Activated CD8-positive, alpha-beta memory T cell treated with anti-CD3 and anti-CD28 coated beads for 36 hours (primary cell): ENCODE data around the gene ACBD5. TPM values are rescaled to one million over a fixed set of nuclear protein-coding genes. Genes with fewer than 3 reads are reported as not detected.

Source experiments
- CTCF ChIA-PET: fragments of 350-600 bp; sonication (Branson Sonifier 250); formaldehyde crosslinking; loops from one replicate; lab custom pipeline; 2021; ENCODE audit warnings: antibody characterized with exemption; lab: Charles Lee
- POLR2A ChIA-PET: fragments of 350-600 bp; sonication (Branson Sonifier 250); formaldehyde crosslinking; loops from one replicate; lab custom pipeline; 2021; ENCODE audit warnings: antibody characterized with exemption; lab: Charles Lee
- total RNA-seq, 2 experiments: library from RNA; stranded (reverse); gene quantifications; one replicate each; pipeline ENCODE4 v1.2.3, GENCODE V29; 2021

ACBD5 gene
- total RNA-seq, 2 experiments from 2014 or later = 19.5 to 23.0 TPM

DNA sequence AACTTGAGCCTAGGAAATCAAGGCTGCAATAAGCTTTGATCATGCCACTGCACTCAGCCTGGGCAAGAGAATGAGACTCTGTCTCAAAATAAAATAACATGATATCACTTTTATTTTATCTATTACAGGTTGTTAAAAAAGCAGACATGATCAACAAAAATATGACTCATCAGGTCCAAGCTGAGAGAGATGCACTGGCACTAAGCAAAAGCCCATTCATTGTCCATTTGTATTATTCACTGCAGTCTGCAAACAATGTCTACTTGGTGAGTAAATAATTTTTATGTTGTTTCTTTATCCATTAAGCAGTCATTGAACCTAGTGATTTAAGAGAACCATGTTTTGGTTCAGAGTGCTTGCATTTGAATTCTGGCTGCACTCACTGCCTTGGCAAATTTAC, 82.2 kb downstream of the ACBD5 start:
- CTCF ChIA-PET = no interaction called here

DNA sequence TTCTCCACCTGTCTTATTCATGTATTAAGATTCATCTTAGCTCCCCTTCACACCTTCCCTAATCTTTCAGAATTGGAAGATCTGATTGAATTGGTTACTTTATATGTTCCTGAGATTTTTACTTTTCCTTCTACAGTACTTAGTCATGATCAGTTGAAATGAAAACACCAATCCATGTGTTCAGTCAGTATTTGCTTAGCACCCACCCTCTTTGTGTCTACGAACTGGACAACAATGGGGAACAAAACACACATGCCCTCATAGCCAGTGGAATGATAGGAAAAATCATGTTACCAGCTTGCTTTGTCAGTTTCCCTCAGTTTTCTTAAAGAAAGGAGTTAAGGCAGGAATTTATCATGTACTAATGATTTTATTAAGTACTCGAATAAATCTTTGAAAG, 83.4 kb downstream of the ACBD5 start:
- POLR2A ChIA-PET = interaction anchor here (0.6 kb wide), 2 partner anchors 40 to 70 kb away, joined by 3 read pairs; no protein-coding TSS in a partner anchor
- CTCF ChIA-PET = interaction anchor here (0.6 kb wide), 1 partner anchor 12 kb away, joined by 3 read pairs; no protein-coding TSS in a partner anchor

More for the DNA sequence above, 82.2 kb downstream of the ACBD5 start:
- POLR2A ChIA-PET = no interaction called here

DNA sequence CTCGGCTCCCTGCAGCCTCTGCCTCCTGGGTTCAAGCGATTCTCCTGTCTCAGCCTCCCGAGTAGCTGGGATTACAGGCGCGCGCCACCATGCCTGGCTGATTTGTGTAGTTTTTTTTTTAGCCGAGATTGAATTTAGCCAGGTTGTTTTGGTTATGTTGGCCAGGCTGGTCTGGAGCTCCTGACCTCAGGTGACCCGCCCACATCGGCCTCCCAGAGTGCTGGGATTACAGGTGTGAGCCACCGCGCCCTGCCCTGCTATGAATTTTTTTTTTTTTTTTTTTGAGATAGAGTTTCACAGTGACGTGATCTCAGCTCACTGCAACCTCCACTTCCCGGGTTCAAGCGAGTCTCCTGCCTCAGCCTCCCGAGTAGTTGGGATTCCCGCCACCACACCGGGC, 84.0 kb downstream of the ACBD5 start:
- ChIA-PET CTCF (interaction anchor here (0.6 to 0.7 kb wide), 2 partner anchors 11 to 430 kb away, joined by 3 to 4 read pairs; no protein-coding TSS in a partner anchor), POLR2A (interaction anchor here (0.6 kb wide), 3 partner anchors 20 to 70 kb away, joined by 3 read pairs; no protein-coding TSS in a partner anchor)

DNA sequence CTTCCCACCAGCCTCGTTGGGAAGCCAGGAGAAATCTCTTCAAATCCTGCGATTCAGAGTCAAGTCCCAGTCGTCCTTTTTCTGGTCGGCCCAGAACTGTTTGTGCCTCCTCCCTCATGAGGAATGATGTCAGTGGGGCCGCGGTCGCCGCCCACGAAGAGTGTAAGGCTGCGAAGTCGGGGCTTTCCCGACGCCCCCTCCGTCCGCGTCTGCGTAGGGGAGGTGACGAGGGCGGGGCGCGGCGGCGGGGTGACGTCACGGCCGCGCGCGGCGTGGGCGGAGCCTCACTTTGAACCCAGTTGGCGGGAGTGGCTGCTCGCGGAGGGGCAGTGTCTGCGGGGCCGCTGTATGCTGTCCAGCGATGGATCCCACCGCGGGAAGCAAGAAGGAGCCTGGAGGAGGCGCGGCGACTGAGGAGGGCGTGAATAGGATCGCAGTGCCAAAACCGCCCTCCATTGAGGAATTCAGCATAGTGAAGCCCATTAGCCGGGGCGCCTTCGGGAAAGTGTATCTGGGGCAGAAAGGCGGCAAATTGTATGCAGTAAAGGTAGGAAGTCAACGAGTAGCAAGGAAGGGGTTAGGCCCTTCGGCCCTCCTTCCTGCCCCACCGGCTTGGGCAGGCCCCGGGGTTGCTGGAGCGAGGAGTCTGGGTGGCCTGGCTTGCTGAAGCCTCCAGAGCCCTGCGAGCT, 85.4 kb downstream of the ACBD5 start, which contains the start of gene MASTL:
Gene MASTL, plus strand, starts transcription at position 287 of the 689 bp plus-strand sequence. Its CDS starts 75 bp downstream, at position 362.
- CTCF ChIA-PET = interaction anchor here (0.6 to 2.0 kb wide), 8 partner anchors 8 to 374 kb away, joined by 3 to 4 read pairs (median 3); no protein-coding TSS in a partner anchor

DNA sequence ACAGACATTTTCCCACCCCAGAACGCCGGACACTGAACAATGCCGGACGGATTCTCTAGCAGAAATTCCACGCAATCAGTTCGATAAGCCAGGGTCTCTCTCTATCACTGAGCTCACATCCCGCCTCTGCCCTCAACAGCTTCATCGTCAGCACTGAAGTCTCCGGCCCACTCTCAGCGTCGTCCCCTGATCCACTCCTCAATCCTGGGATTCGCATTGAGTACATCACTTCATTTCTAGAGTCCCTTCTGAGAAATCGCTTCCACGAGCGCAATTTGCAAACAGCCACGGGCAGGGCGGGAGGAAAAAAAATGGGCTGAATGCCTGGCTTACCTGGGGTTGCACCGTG, 86.8 kb downstream of the ACBD5 start:
- CTCF ChIA-PET = interaction anchor here (0.6 to 2.0 kb wide), 6 partner anchors 10 to 1160 kb away, joined by 3 to 4 read pairs (median 3); no protein-coding TSS in a partner anchor
- POLR2A ChIA-PET = interaction anchor here (0.5 to 3.1 kb wide), 11 partner anchors 11 to 1412 kb away, joined by 3 to 21 read pairs (median 4); partner anchors contain the start of genes ABI1, ANKRD26, PDSS1 and RAB18

More for the DNA sequence above, 85.4 kb downstream of the ACBD5 start, which contains the start of gene MASTL:
- POLR2A ChIA-PET = interaction anchor here (0.7 to 3.1 kb wide), 6 partner anchors 55 to 294 kb away, joined by 3 to 21 read pairs (median 6); partner anchors contain the start of genes ABI1 and ANKRD26

DNA sequence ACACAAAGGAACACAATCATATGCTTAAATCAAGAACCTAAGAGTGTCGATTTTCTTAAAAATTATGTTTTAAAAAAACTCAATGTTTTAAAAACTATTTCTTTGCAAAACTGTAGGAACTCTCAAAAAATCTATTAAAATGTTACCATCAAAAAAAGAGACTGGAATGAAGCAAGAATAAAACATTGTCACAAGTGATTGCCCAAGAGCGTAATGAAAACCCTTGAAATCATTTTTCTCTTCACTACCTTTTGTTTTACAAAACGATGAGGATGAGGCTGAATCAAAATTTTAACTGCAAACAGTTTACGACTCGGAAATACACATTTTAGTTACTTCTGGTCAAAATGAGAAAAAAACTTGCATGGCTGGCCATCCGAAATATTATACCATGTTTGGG, 87.3 kb downstream of the ACBD5 start:
- ChIA-PET CTCF (interaction anchor here (0.6 to 2.0 kb wide), 4 partner anchors 10 to 1161 kb away, joined by 3 to 4 read pairs (median 3); no protein-coding TSS in a partner anchor), POLR2A (interaction anchor here (0.6 to 3.1 kb wide), 6 partner anchors 11 to 456 kb away, joined by 3 to 21 read pairs (median 8); partner anchors contain the start of genes ANKRD26 and PDSS1)

DNA sequence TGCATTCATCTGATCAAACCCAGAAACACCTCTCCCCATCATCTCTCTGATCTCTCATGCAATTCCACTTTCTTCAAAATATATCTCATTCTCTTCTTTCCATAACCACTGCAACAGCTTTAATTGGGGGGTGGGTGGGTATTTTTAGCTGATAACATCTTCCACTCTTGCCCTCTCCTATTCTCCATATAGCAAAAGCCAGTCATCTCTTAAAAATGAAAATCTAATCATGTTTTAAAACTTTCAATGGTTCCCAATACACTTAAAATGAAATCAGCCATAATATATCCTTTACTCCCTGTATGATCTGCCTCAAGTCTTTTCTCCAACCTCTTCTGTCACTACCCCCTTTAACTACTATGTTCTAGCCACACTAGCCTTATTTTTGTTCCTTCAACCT, 87.9 kb downstream of the ACBD5 start:
- CTCF ChIA-PET = no interaction called here
- POLR2A ChIA-PET = interaction anchor here (0.6 to 3.1 kb wide), 3 partner anchors 43 to 91 kb away, joined by 7 to 18 read pairs (median 8); partner anchors contain the start of gene ANKRD26

DNA sequence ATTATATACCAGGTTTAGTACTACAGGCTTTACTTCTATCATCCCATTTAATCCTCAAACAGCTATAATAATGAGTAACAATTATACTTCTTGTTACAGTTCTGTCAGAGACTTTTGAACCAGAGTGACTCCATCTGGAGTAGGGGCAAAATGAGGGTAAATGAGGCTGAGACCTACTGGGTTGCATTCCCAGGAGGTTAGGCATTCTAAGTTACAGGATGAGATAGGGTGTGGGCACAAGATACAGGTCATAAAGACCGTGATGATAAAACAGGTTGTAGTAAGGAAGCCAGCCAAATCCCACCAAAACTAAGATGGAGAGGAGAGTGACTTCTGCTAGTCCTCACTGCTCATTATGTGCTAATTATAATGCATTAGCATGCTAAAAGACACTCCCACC, 90.3 kb downstream of the ACBD5 start:
- ChIA-PET POLR2A (interaction anchor here (0.7 kb wide), 1 partner anchor 232 kb away, joined by 8 read pairs; no protein-coding TSS in a partner anchor), CTCF (no interaction called here)

DNA sequence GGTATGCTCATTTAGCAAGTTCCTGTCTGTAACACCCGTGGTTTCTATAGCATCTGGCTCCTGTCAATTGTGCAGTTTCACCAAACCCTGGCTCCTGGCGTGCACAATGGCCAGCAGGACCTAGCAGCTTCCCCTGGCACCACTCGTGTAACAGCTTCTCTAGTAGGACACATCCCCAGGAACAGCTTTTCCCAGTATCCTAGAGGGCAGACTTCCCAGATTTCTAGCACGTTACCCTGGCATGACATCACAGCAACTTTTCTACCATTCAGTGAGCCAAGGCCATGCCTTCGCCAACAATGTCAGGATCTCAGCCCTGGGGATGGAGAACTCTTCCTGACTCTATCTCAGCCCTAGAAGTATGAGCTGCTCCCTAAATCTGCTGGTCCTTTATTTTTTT, 92.9 kb downstream of the ACBD5 start:
- CTCF ChIA-PET = no interaction called here

DNA sequence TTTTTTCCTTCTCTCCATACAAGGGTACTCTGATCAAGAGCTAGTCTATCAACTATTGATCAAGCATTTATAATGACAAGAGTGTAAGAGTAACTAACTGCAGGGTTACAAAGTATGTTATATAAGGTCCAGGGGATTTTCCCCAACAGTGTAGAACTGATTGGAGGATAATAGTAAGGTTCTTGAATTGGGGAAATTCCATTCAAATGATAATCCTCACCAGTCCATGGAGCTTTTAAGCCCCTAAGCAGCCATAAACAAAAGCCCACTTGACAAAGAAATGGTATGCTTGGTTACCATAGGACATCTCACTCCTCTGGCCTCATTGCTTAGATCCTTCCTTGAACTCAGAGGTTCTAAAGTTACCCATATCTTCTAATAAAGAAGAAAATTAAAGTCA, 94.7 kb downstream of the ACBD5 start:
- ChIA-PET CTCF (no interaction called here), POLR2A (no interaction called here)

More for the DNA sequence above, 92.9 kb downstream of the ACBD5 start:
- POLR2A ChIA-PET = no interaction called here

Other genes starting within 250 kb of the ACBD5 start
- 1 to 10 TPM; 7.5 to 9.7 TPM for gene ANKRD26, start 140.3 kb downstream of the ACBD5 start, total RNA-seq
- gene YME1L1, start 86.4 kb downstream of the ACBD5 start, total RNA-seq = 100 to 1,000 TPM; 117 to 121 TPM
- gene MASTL, start 85.4 kb downstream of the ACBD5 start, total RNA-seq = 10 to 100 TPM; 26.2 to 28.1 TPM